Lung (tissue), 12 donors: ENCODE results near the gene SLC12A5. TPM values are rescaled to one million over a fixed set of nuclear protein-coding genes. Genes with fewer than 3 reads are reported as not detected.

Experiments
- ATAC-seq: fragments of 200-7000 bp; cut with Tn5 transposase; one replicate; pipeline ENCODE4 v1.9.1; 2020; ENCODE audit warnings: moderate number of reproducible peaks; ENCODE audit not compliant: insufficient read depth, low FRiP score
- DNase-seq, 3 donors: peaks; one replicate each; pipeline ENCODE4 v3.0.0-alpha.2; 2013 to 2017
- H3K27ac ChIP-seq, 2 donors: one replicate each; pipeline ENCODE4 v1.5.1; 2013; ENCODE audit warnings: mild to moderate bottlenecking in 2 of 2, moderate library complexity in 2 of 2, control low read depth in 1 of 2, inconsistent platforms in 1 of 2, low read depth in 1 of 2, low read length in 1 of 2
- H3K27me3 ChIP-seq, 3 donors: one replicate each; pipeline ENCODE4 v1.5.1; 2013; ENCODE audit warnings: low read length in 2 of 3; ENCODE audit not compliant: control insufficient read depth in 3 of 3, insufficient read depth in 3 of 3
- H3K36me3 ChIP-seq, 4 donors: one replicate each; pipeline ENCODE4 v1.5.1; 2013; ENCODE audit warnings: low read length in 4 of 4, mild to moderate bottlenecking in 1 of 4, moderate library complexity in 1 of 4; ENCODE audit not compliant: control insufficient read depth in 4 of 4, insufficient read depth in 4 of 4
- H3K4me1 ChIP-seq, 5 donors: one replicate each; pipeline ENCODE4 v1.5.1; 2013; ENCODE audit warnings: low read length in 5 of 5, mild to moderate bottlenecking in 2 of 5, moderate library complexity in 1 of 5; ENCODE audit not compliant: control insufficient read depth in 5 of 5, insufficient read depth in 5 of 5
- H3K4me3 ChIP-seq: one replicate; pipeline ENCODE4 v1.5.1; 2013; ENCODE audit warnings: mild to moderate bottlenecking, control low read depth, moderate library complexity
- H3K9ac ChIP-seq, 2 donors: one replicate each; pipeline ENCODE4 v1.5.1; 2013; ENCODE audit warnings: low read length in 2 of 2, control low read depth in 1 of 2; ENCODE audit not compliant: insufficient read depth in 1 of 2
- H3K9me3 ChIP-seq, 4 donors: one replicate each; pipeline ENCODE4 v1.5.1; 2013; ENCODE audit warnings: low read length in 3 of 4, mild to moderate bottlenecking in 1 of 4, moderate library complexity in 1 of 4; ENCODE audit not compliant: control insufficient read depth in 4 of 4, insufficient read depth in 3 of 4
- CTCF ChIP-seq: IDR thresholded peaks from 2 replicates; pipeline ENCODE4 v1.5.1; 2012; ENCODE audit warnings: mild to moderate bottlenecking; ENCODE audit errors: control extremely low read depth, extremely low read depth
- WGBS, 2 donors: extraction: QIAGEN DNeasy Blood & Tissue Kit; methylation state at CpG; one replicate each; pipeline ENCODE4 v1.1.7; 2013; 5-methylcytosine and 5-hydroxymethylcytosine counted together
- polyA plus RNA-seq, 2 donors: library from polyadenylated mRNA; stranded (reverse); fragments of 200-250 nt; gene quantifications; one replicate each; pipeline ENCODE4 v1.2.1, GENCODE V29; 2013
- total RNA-seq, 2 donors: library from RNA; depleted of rRNA in 1 of 2; stranded (reverse); fragments of >200 nt in 1 of 2; gene quantifications; one replicate each; pipeline ENCODE4 v1.2.1, GENCODE V29; 2014 to 2021
- donor health status: control.
- donor health status: control.
- donor health status: Bipolar disorder and iron deficiency.
- donor health status: healthy.
- donor health status: DM: yes; HTN: yes; CAD: no.

SLC12A5 gene
- total and polyA plus RNA-seq, 4 donors = 0.52 TPM; not detected in 3

- TF ChIP-seq CTCF = no peak
- Histone ChIP-seq H3K27me3 (peaks cover 0 to 27% (median 8%) of the 10 kb centered on the region in 3 donors), H3K4me3 (no peak overlapping the region), H3K36me3 (no peaks in the 10 kb centered on the region), H3K9me3 (peaks cover 0 to 3% (median 0%) of the 10 kb centered on the region in 4 donors), H3K27ac (no peak overlapping the region), H3K9ac (no peak overlapping the region), H3K4me1 (no peaks in the 10 kb centered on the region)
- WGBS, 2 donors = 87% methylated on average over 14 of the region's 14 CpGs
- no peak for DNase-seq
- ATAC-seq = no peak
Observed at GRCh38 chr20:46108976-46109375, 80.0 kb downstream of the SLC12A5 start.

Other genes starting within 250 kb of the SLC12A5 start
- gene WFDC3, start 237.3 kb upstream of the SLC12A5 start, total RNA-seq = 1 to 10 TPM; 1.8 to 3.6 TPM
- 10 to 100 TPM; 11.4 to 20.9 TPM for gene WFDC3, start 237.3 kb upstream of the SLC12A5 start, polyA plus RNA-seq
- gene DNTTIP1, start 237.3 kb upstream of the SLC12A5 start, total RNA-seq = 10 to 100 TPM; 21.1 to 38.5 TPM
- gene DNTTIP1, start 237.3 kb upstream of the SLC12A5 start, polyA plus RNA-seq = 10 to 100 TPM; 66.4 to 72.1 TPM
- gene UBE2C, start 216.6 kb upstream of the SLC12A5 start, total RNA-seq = 1 to 10 TPM; 2.5 to 3.9 TPM
- 10 to 100 TPM in 1 of 2 donors, 1 to 10 TPM in 1; 7.2 to 17.0 TPM for gene UBE2C, start 216.6 kb upstream of the SLC12A5 start, polyA plus RNA-seq
- under 1 TPM in 1 of 2 donors, not detected in 1; 0.54 TPM for gene TNNC2, start 201.9 kb upstream of the SLC12A5 start, total RNA-seq
- gene TNNC2, start 201.9 kb upstream of the SLC12A5 start, polyA plus RNA-seq = 1 to 10 TPM; 1.1 to 1.5 TPM
- 10 to 100 TPM; 30.9 to 34.4 TPM for gene SNX21, start 195.4 kb upstream of the SLC12A5 start, total RNA-seq
- 10 to 100 TPM; 15.9 to 16.2 TPM for gene SNX21, start 195.4 kb upstream of the SLC12A5 start, polyA plus RNA-seq
- gene ACOT8, start 171.8 kb upstream of the SLC12A5 start, total RNA-seq = 10 to 100 TPM; 24.7 to 29.7 TPM
- gene ACOT8, start 171.8 kb upstream of the SLC12A5 start, polyA plus RNA-seq = 10 to 100 TPM; 34.0 to 34.3 TPM
- gene ZSWIM3, start 171.6 kb upstream of the SLC12A5 start, total RNA-seq = 1 to 10 TPM; 3.7 to 5.2 TPM
- 1 to 10 TPM; 1.7 to 3.0 TPM for gene ZSWIM3, start 171.6 kb upstream of the SLC12A5 start, polyA plus RNA-seq
- 10 to 100 TPM in 1 of 2 donors, 1 to 10 TPM in 1; 5.2 to 11.1 TPM for gene ZSWIM1, start 148.0 kb upstream of the SLC12A5 start, total RNA-seq
- gene ZSWIM1, start 148.0 kb upstream of the SLC12A5 start, polyA plus RNA-seq = 1 to 10 TPM; 3.7 to 5.2 TPM
- 1 to 10 TPM; 2.1 to 3.8 TPM for gene SPATA25, start 141.6 kb upstream of the SLC12A5 start, total RNA-seq
- gene SPATA25, start 141.6 kb upstream of the SLC12A5 start, polyA plus RNA-seq = under 1 TPM; 0.77 to 0.97 TPM
- gene NEURL2, start 138.0 kb upstream of the SLC12A5 start, total RNA-seq = 1 to 10 TPM; 5.8 to 8.3 TPM
- 1 to 10 TPM; 1.5 to 3.9 TPM for gene NEURL2, start 138.0 kb upstream of the SLC12A5 start, polyA plus RNA-seq
- 100 to 1,000 TPM in 1 of 2 donors, 10 to 100 TPM in 1; 72.2 to 170 TPM for gene CTSA, start 137.9 kb upstream of the SLC12A5 start, total RNA-seq
- 100 to 1,000 TPM; 109 to 247 TPM for gene CTSA, start 137.9 kb upstream of the SLC12A5 start, polyA plus RNA-seq
- 10 to 100 TPM; 63.6 to 97.7 TPM for gene PLTP, start 117.1 kb upstream of the SLC12A5 start, total RNA-seq
- gene PLTP, start 117.1 kb upstream of the SLC12A5 start, polyA plus RNA-seq = 100 to 1,000 TPM in 1 of 2 donors, 10 to 100 TPM in 1; 26.9 to 125 TPM
- 10 to 100 TPM; 27.7 to 48.1 TPM for gene PCIF1, start 94.5 kb upstream of the SLC12A5 start, total RNA-seq
- 10 to 100 TPM; 28.4 to 35.6 TPM for gene PCIF1, start 94.5 kb upstream of the SLC12A5 start, polyA plus RNA-seq
- 10 to 100 TPM; 19.0 to 23.6 TPM for gene ZNF335, start 57.0 kb upstream of the SLC12A5 start, total RNA-seq
- gene ZNF335, start 57.0 kb upstream of the SLC12A5 start, polyA plus RNA-seq = 10 to 100 TPM; 12.8 to 13.0 TPM
- gene MMP9, start 20.3 kb upstream of the SLC12A5 start, total RNA-seq = 10 to 100 TPM; 31.1 to 35.0 TPM
- 10 to 100 TPM in 1 of 2 donors, 1 to 10 TPM in 1; 3.1 to 47.7 TPM for gene MMP9, start 20.3 kb upstream of the SLC12A5 start, polyA plus RNA-seq
- gene NCOA5, start 60.7 kb downstream of the SLC12A5 start, total RNA-seq = 10 to 100 TPM; 15.3 to 24.2 TPM
- gene NCOA5, start 60.7 kb downstream of the SLC12A5 start, polyA plus RNA-seq = 10 to 100 TPM; 11.1 to 14.9 TPM
- 10 to 100 TPM; 20.4 to 28.1 TPM for gene CD40, start 89.1 kb downstream of the SLC12A5 start, total RNA-seq
- gene CD40, start 89.1 kb downstream of the SLC12A5 start, polyA plus RNA-seq = 10 to 100 TPM; 28.7 to 55.0 TPM